HepG2 (cell line): ENCODE measurements around the gene WNT7A. TPM values are rescaled to one million over a fixed set of nuclear protein-coding genes. Genes with fewer than 3 reads are reported as not detected.

ENCODE experiments used
- ATAC-seq: fragments of 200-7000 bp; cut with Tn5 transposase; 3 replicates; pipeline ENCODE4 v1.9.1; 2020; ENCODE audit warnings: mild to moderate bottlenecking, moderate library complexity
- BruUV-seq: library from RNA; stranded (reverse); fragments of 400-500 nt; replicated peaks from 2 replicates; lab custom pipeline; 2021; lab: Mats Ljungman, UMichigan
- CTCF ChIA-PET: fragments of 300-600 bp; formaldehyde crosslinking; extraction: SDS; loops from one replicate; lab custom pipeline; 2021; ENCODE audit warnings: low total read pairs, inconsistent platforms, low intra/inter-chr PET ratio; lab: Yijun Ruan, JAX
- POLR2A ChIA-PET: fragments of 350-600 bp; sonication (Branson Sonifier 250); formaldehyde crosslinking; loops from one replicate; lab custom pipeline; 2020; ENCODE audit warnings: antibody characterized with exemption, inconsistent platforms; lab: Yijun Ruan, JAX
- DNase-seq: peaks from one replicate; pipeline ENCODE4 v3.0.0-alpha.2; 2015; ENCODE audit warnings: low spot score
- FAIRE-seq: peaks from 3 replicates; lab custom pipeline; 2011; peaks lifted over from hg19 to GRCh38; lab: Jason Lieb, UNC
- H2AFZ ChIP-seq: one replicate; pipeline ENCODE4 v1.6.1; 2011; ENCODE audit warnings: low read length, inconsistent platforms
- H3K27ac ChIP-seq: fragments of 300-600 bp; 3 replicates; pipeline ENCODE4 v1.8.0; 2011; ENCODE audit warnings: mixed run types, mild to moderate bottlenecking, mixed read lengths, low read length, inconsistent platforms; ENCODE audit not compliant: insufficient read depth; ENCODE audit errors: extremely low read length
- H3K27me3 ChIP-seq, 2 experiments: fragments of 200-600 bp in 1 of 2; 2 replicates in 1 of 2; 3 replicates in 1 of 2; pipeline versions ENCODE4 v1.6.0 to v1.8.0; 2011; ENCODE audit warnings: low read length in 2 of 2, mild to moderate bottlenecking in 2 of 2, moderate library complexity in 2 of 2, inconsistent platforms in 1 of 2; ENCODE audit not compliant: insufficient read depth in 2 of 2, control insufficient read depth in 1 of 2
- H3K36me3 ChIP-seq, 2 experiments: fragments of 200-600 bp in 1 of 2; replicated peaks in 1 of 2; 2 replicates in 1 of 2; 3 replicates in 1 of 2; pipeline versions ENCODE4 v1.5.1 to v1.8.0; 2011; ENCODE audit warnings: low read length in 2 of 2, inconsistent platforms in 1 of 2; ENCODE audit not compliant: insufficient read depth in 2 of 2, control insufficient read depth in 1 of 2
- H3K4me1 ChIP-seq: 2 replicates; pipeline ENCODE4 v1.5.1; 2012; ENCODE audit warnings: low read length, inconsistent platforms; ENCODE audit not compliant: insufficient read depth
- H3K4me2 ChIP-seq: 2 replicates; pipeline ENCODE4 v1.6.0; 2011; ENCODE audit warnings: low read depth, low read length, inconsistent platforms
- H3K4me3 ChIP-seq, 3 experiments: fragments of 200-600 bp in 1 of 3; sonication (generic), shearing (Covaris generic) in 1 of 3; replicated peaks in 1 of 3; 2 replicates each; pipeline ENCODE4 v1.5.1; 2011 to 2016; ENCODE audit warnings: low read length in 3 of 3, inconsistent platforms in 2 of 3, low read depth in 2 of 3, mild to moderate bottlenecking in 2 of 3, control low read depth in 1 of 3, mixed read lengths in 1 of 3; ENCODE audit not compliant: insufficient read depth in 1 of 3
- H3K79me2 ChIP-seq: one replicate; pipeline ENCODE4 v1.6.1; 2011; ENCODE audit warnings: low read length, inconsistent platforms; ENCODE audit not compliant: insufficient read depth
- H3K9ac ChIP-seq: 2 replicates; pipeline ENCODE4 v1.6.0; 2011; ENCODE audit warnings: mild to moderate bottlenecking, low read depth, low read length, inconsistent platforms; ENCODE audit not compliant: insufficient read depth
- H3K9me3 ChIP-seq: 2 replicates; pipeline ENCODE4 v1.5.1; 2012; ENCODE audit warnings: mild to moderate bottlenecking, low read length
- H4K20me1 ChIP-seq: 2 replicates; pipeline ENCODE4 v1.6.0; 2011; ENCODE audit warnings: inconsistent platforms, mild to moderate bottlenecking, low read length, moderate library complexity; ENCODE audit not compliant: insufficient read depth
- CEBPG ChIP-seq: IDR thresholded peaks from 2 replicates; pipeline ENCODE4 v1.6.1; 2016
- HNRNPLL ChIP-seq: fragments of 200-400 bp; formaldehyde crosslinking; IDR thresholded peaks from 2 replicates; pipeline ENCODE4 v1.6.1; 2017; ENCODE audit warnings: mild to moderate bottlenecking, low read depth, low read length; ENCODE audit not compliant: poor library complexity, severe bottlenecking
- MTF2 ChIP-seq: sonication (generic); formaldehyde crosslinking; IDR thresholded peaks from 2 replicates; pipeline ENCODE4 v1.5.0; 2020; ENCODE audit warnings: missing genetic modification reagents, borderline replicate concordance
- MYNN ChIP-seq: sonication (generic); formaldehyde crosslinking; IDR thresholded peaks from 2 replicates; pipeline ENCODE4 v1.4.0; 2020; ENCODE audit warnings: mild to moderate bottlenecking, low read depth, missing genetic modification reagents
- RFX5 ChIP-seq: IDR thresholded peaks from 2 replicates; pipeline ENCODE4 v1.6.1; 2011; ENCODE audit warnings: low read depth, low read length, improper control_type of control experiment
- SNRNP70 ChIP-seq: fragments of 200-400 bp; formaldehyde crosslinking; IDR thresholded peaks from 2 replicates; pipeline ENCODE4 v1.6.1; 2017; ENCODE audit warnings: mild to moderate bottlenecking, low read depth, low read length, moderate library complexity
- TCF12 ChIP-seq, 2 experiments: fragments of 450-650 bp in 1 of 2; sonication (generic) in 1 of 2; formaldehyde crosslinking in 1 of 2; IDR thresholded peaks; 2 replicates each; pipeline versions ENCODE4 v1.6.1 to v1.8.0; 2017 to 2022; ENCODE audit warnings: antibody characterized with exemption in 1 of 2, mild to moderate bottlenecking in 1 of 2, missing genetic modification reagents in 1 of 2, moderate library complexity in 1 of 2
- TCF7 ChIP-seq: sonication (generic); IDR thresholded peaks from 2 replicates; pipeline ENCODE4 v1.6.1; 2016; ENCODE audit warnings: antibody characterized with exemption, low read depth
- ZNF160 ChIP-seq: sonication (generic); formaldehyde crosslinking; IDR thresholded peaks from 2 replicates; pipeline ENCODE4 v1.8.0; 2022; ENCODE audit warnings: mild to moderate bottlenecking, inconsistent platforms, missing genetic modification reagents
- ZNF24 ChIP-seq: fragments of 450-650 bp; IDR thresholded peaks from 2 replicates; pipeline ENCODE4 v1.6.1; 2017; ENCODE audit warnings: antibody characterized with exemption, mild to moderate bottlenecking
- ZNF441 ChIP-seq: sonication (generic); formaldehyde crosslinking; IDR thresholded peaks from 2 replicates; pipeline ENCODE4 v1.7.0; 2021; ENCODE audit warnings: missing genetic modification reagents, borderline replicate concordance
- ZNF564 ChIP-seq: sonication (generic); formaldehyde crosslinking; IDR thresholded peaks from 2 replicates; pipeline ENCODE4 v1.8.1; 2023; ENCODE audit warnings: mild to moderate bottlenecking, missing genetic modification reagents
- WGBS: methylation state at CpG from one replicate; pipeline ENCODE4 v1.1.6; 2017; ENCODE audit warnings: low lambda C conversion rate; 5-methylcytosine and 5-hydroxymethylcytosine counted together
- in situ Hi-C: cut with HindIII; loops from 2 replicates; pipeline ENCODE4 v1.10.0; 2017; ENCODE audit warnings: low pct_unique_long_range_greater_than_20kb; ENCODE audit not compliant: extremely low pct_ligation_motif_present
- intact Hi-C: fragments of 100-400 bp; cut with micrococcal nuclease; formaldehyde crosslinking; loops from one replicate; pipeline ENCODE4 v1.10.0; 2022; ENCODE audit not compliant: unreplicated experiment
- polyA plus RNA-seq, 8 experiments: library from polyadenylated mRNA; depleted of rRNA in 3 of 8; stranded (reverse) in 7 of 8; unstranded in 1 of 8; fragments of >200 nt; fragmentation: Illumina TruSeq in 4 of 8; extraction: Trizol in 4 of 8; gene quantifications; 2 replicates each; pipeline versions ENCODE4 v1.2.1 to v1.2.3, GENCODE V29; 2011 to 2016; ENCODE audit warnings: low read depth in 4 of 8, missing spikeins in 1 of 8, mixed read lengths in 1 of 8; ENCODE audit not compliant: insufficient read depth in 1 of 8
- total RNA-seq, 5 experiments: library from RNA; depleted of rRNA; stranded (reverse); fragments of >200 nt; fragmentation: Illumina TruSeq; extraction: Trizol; gene quantifications; 2 replicates each; pipeline ENCODE4 v1.2.3, GENCODE V29; 2016; ENCODE audit warnings: low read depth in 1 of 5
- TF ChIP-seq, protein P1 (sequence below): sonication (generic); formaldehyde crosslinking; IDR thresholded peaks from 2 replicates; pipeline ENCODE4 v1.5.0; 2020; ENCODE audit warnings: mild to moderate bottlenecking, low read depth, missing genetic modification reagents, borderline replicate concordance
- TF ChIP-seq, protein P2 (sequence below): sonication (generic); formaldehyde crosslinking; IDR thresholded peaks from 2 replicates; pipeline ENCODE4; 2020; ENCODE audit warnings: missing genetic modification reagents, mild to moderate bottlenecking, borderline replicate concordance
- TF ChIP-seq, protein P3 (sequence below): sonication (generic); formaldehyde crosslinking; IDR thresholded peaks from 2 replicates; pipeline ENCODE4 v1.5.1; 2020; ENCODE audit warnings: missing genetic modification reagents, mild to moderate bottlenecking, borderline replicate concordance
- TF ChIP-seq, protein P4 (sequence below): sonication (generic); formaldehyde crosslinking; IDR thresholded peaks from 2 replicates; pipeline ENCODE4 v1.5.0; 2020; ENCODE audit warnings: mild to moderate bottlenecking, missing genetic modification reagents, borderline replicate concordance

The WNT7A gene
- total and polyA plus RNA-seq, 2 of the 13 experiments (the other 11 are each of a cell fraction or from before 2014, with no cell fraction given), result not detected

DNA sequence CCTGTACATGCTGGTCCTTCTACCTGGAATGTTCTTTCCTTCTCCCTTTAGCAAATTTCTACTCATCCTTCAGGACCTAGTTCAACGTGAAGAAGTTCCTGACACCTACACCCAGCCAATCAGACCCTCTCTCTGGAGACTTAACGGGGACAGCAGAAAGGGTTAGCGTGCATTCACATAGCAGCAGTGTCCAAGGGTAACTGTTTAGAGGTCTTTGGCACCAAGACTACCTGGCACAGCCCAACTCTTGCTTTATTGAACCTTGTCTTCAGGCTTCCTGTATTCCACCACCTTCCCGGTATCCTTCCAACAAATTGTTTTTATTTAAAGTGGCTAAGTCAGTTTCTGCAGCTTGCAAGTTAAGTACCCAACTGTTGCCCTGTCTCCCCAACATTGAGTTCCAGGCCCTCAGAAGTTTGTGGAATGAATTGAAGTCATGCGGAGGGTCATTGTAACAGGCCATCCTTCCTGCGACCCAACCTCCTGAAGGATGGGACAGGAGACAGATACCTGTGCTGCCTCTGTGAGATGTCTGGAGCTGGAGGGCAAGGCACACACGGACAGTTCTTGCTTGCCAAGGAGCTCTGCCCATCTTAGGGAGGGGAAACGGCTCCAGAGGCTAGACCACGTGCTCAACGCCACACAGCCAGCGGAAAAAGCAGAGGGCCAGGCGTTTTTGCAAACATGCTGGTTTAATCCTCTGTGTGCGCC lies 14.4 kb upstream of the WNT7A start:
- Histone ChIP-seq H3K9me3 (no peaks in the 10 kb centered on the region), H3K79me2 (no peaks in the 10 kb centered on the region), H3K9ac (no peak overlapping the region), H4K20me1 (no peaks in the 10 kb centered on the region), H3K27ac (no peak overlapping the region), H3K4me1 (peaks cover 10% of the 10 kb centered on the region), H3K4me3 (no peak overlapping the region), H2AFZ (no peak overlapping the region), H3K36me3 (no peaks in the 10 kb centered on the region), H3K4me2 (no peak overlapping the region), H3K27me3 (peaks cover 0 to 25% of the 10 kb centered on the region in 2 experiments; a peak in 3 of 5 replicates)
- WGBS, result 61% methylated on average over 4 of the region's 13 CpGs
- no peak for DNase-seq
- no peak for FAIRE-seq
- intact Hi-C loops, result no loop called here
- CTCF ChIA-PET, result no interaction called here
- ATAC-seq, result no peak
- no TSS peak for BruUV-seq
- in situ Hi-C loops, result loop anchor here (10.0 kb wide), 2 partner anchors 311 to 571 kb away; no protein-coding TSS in a partner anchor
- POLR2A ChIA-PET, result no interaction called here
- TF ChIP-seq ZNF160 (CRISPR knock-in tag), result no peak
- TF ChIP-seq, protein P1, sequence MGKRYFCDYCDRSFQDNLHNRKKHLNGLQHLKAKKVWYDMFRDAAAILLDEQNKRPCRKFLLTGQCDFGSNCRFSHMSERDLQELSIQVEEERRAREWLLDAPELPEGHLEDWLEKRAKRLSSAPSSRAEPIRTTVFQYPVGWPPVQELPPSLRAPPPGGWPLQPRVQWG (CRISPR knock-in tag), result no peak
- no peak for TF ChIP-seq HNRNPLL
- no peak for TF ChIP-seq MYNN (CRISPR knock-in tag)
- TF ChIP-seq ZNF24, result no peak
- no peak for TF ChIP-seq SNRNP70
- no peak for TF ChIP-seq ZNF564 (CRISPR knock-in tag)
- TF ChIP-seq, protein P2, sequence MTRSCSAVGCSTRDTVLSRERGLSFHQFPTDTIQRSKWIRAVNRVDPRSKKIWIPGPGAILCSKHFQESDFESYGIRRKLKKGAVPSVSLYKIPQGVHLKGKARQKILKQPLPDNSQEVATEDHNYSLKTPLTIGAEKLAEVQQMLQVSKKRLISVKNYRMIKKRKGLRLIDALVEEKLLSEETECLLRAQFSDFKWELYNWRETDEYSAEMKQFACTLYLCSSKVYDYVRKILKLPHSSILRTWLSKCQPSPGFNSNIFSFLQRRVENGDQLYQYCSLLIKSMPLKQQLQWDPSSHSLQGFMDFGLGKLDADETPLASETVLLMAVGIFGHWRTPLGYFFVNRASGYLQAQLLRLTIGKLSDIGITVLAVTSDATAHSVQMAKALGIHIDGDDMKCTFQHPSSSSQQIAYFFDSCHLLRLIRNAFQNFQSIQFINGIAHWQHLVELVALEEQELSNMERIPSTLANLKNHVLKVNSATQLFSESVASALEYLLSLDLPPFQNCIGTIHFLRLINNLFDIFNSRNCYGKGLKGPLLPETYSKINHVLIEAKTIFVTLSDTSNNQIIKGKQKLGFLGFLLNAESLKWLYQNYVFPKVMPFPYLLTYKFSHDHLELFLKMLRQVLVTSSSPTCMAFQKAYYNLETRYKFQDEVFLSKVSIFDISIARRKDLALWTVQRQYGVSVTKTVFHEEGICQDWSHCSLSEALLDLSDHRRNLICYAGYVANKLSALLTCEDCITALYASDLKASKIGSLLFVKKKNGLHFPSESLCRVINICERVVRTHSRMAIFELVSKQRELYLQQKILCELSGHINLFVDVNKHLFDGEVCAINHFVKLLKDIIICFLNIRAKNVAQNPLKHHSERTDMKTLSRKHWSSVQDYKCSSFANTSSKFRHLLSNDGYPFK (CRISPR knock-in tag), result no peak
- TF ChIP-seq, protein P3, sequence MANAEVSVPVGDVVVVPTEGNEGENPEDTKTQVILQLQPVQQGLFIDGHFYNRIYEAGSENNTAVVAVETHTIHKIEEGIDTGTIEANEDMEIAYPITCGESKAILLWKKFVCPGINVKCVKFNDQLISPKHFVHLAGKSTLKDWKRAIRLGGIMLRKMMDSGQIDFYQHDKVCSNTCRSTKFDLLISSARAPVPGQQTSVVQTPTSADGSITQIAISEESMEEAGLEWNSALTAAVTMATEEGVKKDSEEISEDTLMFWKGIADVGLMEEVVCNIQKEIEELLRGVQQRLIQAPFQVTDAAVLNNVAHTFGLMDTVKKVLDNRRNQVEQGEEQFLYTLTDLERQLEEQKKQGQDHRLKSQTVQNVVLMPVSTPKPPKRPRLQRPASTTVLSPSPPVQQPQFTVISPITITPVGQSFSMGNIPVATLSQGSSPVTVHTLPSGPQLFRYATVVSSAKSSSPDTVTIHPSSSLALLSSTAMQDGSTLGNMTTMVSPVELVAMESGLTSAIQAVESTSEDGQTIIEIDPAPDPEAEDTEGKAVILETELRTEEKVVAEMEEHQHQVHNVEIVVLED (CRISPR knock-in tag), result no peak
- TF ChIP-seq CEBPG (CRISPR knock-in tag), result no peak
- no peak for TF ChIP-seq TCF7
- TF ChIP-seq TCF12 (IDR thresholded peaks at IDR 0.05), result no peak
- TF ChIP-seq TCF12 (CRISPR knock-in tag; IDR thresholded peaks at IDR 0.05), result no peak
- no peak for TF ChIP-seq MTF2 (CRISPR knock-in tag)
- TF ChIP-seq RFX5, result no peak
- TF ChIP-seq, protein P4, sequence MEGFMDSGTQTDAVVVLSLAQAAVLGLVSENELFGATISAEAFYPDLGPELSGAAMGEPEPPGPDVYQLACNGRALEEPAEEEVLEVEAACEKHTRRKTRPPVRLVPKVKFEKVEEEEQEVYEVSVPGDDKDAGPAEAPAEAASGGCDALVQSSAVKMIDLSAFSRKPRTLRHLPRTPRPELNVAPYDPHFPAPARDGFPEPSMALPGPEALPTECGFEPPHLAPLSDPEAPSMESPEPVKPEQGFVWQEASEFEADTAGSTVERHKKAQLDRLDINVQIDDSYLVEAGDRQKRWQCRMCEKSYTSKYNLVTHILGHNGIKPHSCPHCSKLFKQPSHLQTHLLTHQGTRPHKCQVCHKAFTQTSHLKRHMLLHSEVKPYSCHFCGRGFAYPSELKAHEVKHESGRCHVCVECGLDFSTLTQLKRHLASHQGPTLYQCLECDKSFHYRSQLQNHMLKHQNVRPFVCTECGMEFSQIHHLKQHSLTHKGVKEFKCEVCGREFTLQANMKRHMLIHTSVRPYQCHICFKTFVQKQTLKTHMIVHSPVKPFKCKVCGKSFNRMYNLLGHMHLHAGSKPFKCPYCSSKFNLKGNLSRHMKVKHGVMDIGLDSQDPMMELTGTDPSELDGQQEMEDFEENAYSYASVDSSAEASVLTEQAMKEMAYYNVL (CRISPR knock-in tag), result no peak
- TF ChIP-seq ZNF441, result no peak
